Measurements from ENCODE around the gene PPP1CA. TPM values are rescaled to one million over a fixed set of nuclear protein-coding genes. Genes with fewer than 3 reads are reported as not detected.

Gene PPP1CA
- total RNA-seq, 4 donors from 2014 or later = 164 to 216 (median 191) TPM

DNA sequence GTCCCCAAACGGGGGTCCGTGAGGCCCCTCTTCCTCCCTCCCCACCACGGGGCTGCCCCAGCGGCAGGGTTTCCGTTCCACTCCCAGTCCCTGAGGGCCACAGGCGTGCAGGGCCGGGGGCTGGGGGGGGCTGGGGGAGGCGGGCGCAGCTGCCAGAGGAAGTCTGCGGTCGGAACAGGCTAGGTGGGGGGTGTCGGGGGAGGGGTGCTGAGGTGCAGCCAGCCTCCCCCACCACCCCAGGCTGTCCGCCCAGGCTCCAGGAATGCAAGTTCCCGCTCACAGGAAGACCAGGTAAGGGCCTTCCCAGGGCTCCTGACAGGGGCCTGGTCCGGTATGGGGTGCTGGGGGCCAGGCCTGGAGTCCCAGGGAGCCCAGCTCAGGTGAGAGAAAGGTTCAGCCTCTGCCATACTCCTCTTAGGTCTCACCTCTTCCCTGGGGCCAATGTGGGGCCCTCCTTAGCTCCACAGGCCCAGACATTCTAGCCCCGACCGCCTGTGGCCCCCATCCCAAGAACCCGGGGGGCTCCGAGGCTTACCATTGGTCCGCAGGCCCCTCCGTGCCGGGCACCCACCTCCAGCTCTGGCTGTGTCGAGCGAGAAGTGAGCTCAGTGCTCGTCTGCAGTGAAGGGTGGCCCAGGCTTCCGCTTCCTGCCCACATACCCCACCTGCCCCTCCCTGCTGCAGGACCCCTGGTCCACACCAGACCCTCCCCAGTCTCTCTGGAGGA is 35.6 kb upstream of the PPP1CA start, which contains the start of gene PTPRCAP:
TSS of gene PTPRCAP (minus strand) at position 601 of the 727 bp plus-strand sequence. CDS start at position 538, 63 bp downstream.
- WGBS, 2 donors = 89 to 100% methylated on average over 3 to 15 of the region's 26 CpGs
- H3K4me3 ChIP-seq (replicated peaks in 1 of 3) = no peak within 1 kb of the TSS
- H3K27ac ChIP-seq = no peak within 1 kb of the TSS
- peaks cover 5 to 25% of the 10 kb centered on the region in 2 donors for H3K4me1 ChIP-seq
- intact Hi-C loops (cut with DNase I) = no loop called here
- H3K9me3 ChIP-seq = no peaks in the 10 kb centered on the region
- no peak for DNase-seq
- no peaks in the 10 kb centered on the region for H3K27me3 ChIP-seq
- peaks cover 39 to 43% of the 10 kb centered on the region in 2 donors for H3K36me3 ChIP-seq
- no peak for TF ChIP-seq POLR2A (IDR thresholded peaks at IDR 0.05)
- TF ChIP-seq, protein P1, sequence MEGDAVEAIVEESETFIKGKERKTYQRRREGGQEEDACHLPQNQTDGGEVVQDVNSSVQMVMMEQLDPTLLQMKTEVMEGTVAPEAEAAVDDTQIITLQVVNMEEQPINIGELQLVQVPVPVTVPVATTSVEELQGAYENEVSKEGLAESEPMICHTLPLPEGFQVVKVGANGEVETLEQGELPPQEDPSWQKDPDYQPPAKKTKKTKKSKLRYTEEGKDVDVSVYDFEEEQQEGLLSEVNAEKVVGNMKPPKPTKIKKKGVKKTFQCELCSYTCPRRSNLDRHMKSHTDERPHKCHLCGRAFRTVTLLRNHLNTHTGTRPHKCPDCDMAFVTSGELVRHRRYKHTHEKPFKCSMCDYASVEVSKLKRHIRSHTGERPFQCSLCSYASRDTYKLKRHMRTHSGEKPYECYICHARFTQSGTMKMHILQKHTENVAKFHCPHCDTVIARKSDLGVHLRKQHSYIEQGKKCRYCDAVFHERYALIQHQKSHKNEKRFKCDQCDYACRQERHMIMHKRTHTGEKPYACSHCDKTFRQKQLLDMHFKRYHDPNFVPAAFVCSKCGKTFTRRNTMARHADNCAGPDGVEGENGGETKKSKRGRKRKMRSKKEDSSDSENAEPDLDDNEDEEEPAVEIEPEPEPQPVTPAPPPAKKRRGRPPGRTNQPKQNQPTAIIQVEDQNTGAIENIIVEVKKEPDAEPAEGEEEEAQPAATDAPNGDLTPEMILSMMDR (IDR thresholded peaks at IDR 0.05) = no peak

DNA sequence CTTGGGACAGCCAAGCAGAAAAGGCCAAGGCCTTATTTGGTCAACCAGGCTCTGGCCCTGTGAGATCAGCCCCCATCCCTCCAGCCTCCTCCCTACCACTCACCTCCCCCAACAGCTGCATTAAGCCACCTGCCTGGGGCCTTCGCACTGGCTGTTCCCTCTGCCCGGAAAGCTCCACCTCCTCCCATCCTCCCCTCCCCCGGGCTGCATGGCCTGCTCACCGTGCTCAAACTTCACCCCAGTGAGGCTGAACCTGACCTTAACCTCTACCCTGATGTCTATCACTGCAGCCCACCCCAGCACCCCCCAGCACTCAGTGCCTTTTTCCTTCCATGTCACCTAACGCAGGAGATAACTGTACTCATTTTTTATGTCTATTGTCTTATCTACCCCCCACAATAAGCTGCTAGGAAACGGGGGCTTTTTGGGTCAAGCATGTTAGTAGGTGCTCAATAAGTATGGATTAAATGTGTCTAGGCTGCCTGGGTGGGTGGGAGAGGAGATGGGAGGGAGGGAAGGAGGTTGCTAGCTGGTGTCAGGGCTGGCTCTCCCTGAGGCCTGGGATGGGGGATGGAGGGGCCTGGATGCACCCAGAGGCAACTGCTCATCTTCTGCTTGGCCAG is 34.9 kb upstream of the PPP1CA start:
- intact Hi-C loops (cut with DNase I) = no loop called here
- Histone ChIP-seq H3K36me3 (peaks cover 42 to 43% of the 10 kb centered on the region in 2 donors), H3K4me1 (peaks cover 5 to 24% of the 10 kb centered on the region in 2 donors), H3K27ac (no peak overlapping the region), H3K9me3 (no peaks in the 10 kb centered on the region), H3K4me3 (replicated peaks in 1 of 3) (no peak overlapping the region), H3K27me3 (no peaks in the 10 kb centered on the region)
- no peak for TF ChIP-seq POLR2A (IDR thresholded peaks at IDR 0.05)
- TF ChIP-seq, protein P1 (IDR thresholded peaks at IDR 0.05) = no peak
- 65 to 72% methylated on average over 6 of the region's 6 CpGs for WGBS, 2 donors
- DNase-seq = no peak

- H3K27ac ChIP-seq = no peak overlapping the region
- 87 to 95% methylated on average over 14 of the region's 38 CpGs for WGBS, 2 donors
- intact Hi-C loops (cut with DNase I) = no loop called here
- H3K4me3 ChIP-seq (replicated peaks in 1 of 3) = no peak overlapping the region
- peaks cover 5 to 22% of the 10 kb centered on the region in 2 donors for H3K4me1 ChIP-seq
- peaks cover 40 to 46% of the 10 kb centered on the region in 2 donors for H3K36me3 ChIP-seq
- TF ChIP-seq, protein P1 (IDR thresholded peaks at IDR 0.05) = no peak
- TF ChIP-seq POLR2A (IDR thresholded peaks at IDR 0.05) = no peak
- no peak for DNase-seq
- H3K27me3 ChIP-seq = no peaks in the 10 kb centered on the region
- no peaks in the 10 kb centered on the region for H3K9me3 ChIP-seq
Measured at GRCh38 chr11:67435727-67436458, 34.2 kb upstream of the PPP1CA start.

DNA sequence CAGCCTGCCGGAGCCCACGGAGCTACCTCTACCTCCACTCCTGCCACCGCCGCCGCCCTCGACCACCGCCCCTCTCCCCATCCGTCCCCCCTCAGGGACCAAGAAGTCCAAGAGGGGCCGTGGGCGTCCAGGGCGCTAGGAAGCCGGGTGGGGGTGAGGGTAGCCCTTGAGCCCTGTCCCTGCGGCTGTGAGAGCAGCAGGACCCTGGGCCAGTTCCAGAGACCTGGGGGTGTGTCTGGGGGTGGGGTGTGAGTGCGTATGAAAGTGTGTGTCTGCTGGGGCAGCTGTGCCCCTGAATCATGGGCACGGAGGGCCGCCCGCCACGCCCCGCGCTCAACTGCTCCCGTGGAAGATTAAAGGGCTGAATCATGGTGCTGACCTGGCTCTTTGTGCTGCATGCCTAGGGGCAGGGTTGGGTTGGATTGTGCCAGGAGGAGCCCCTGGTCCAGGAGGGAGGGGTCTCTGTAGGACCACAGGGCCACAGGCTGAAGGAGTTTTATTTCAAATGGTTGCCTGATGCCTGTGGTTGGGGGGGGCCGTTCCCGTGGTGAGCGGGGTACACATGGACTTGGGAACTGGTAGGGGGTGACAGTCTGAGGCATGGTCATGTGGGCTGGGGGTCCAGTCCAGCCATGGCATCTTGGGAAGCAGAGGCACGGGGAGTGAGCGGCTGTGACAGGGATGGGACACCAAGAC is 33.5 kb upstream of the PPP1CA start:
- peaks cover 5 to 15% of the 10 kb centered on the region in 2 donors for H3K4me1 ChIP-seq
- DNase-seq = no peak
- intact Hi-C loops (cut with DNase I) = no loop called here
- TF ChIP-seq, protein P1 (IDR thresholded peaks at IDR 0.05) = no peak
- no peak for TF ChIP-seq POLR2A (IDR thresholded peaks at IDR 0.05)
- H3K36me3 ChIP-seq = peaks cover 40 to 41% of the 10 kb centered on the region in 2 donors
- 87 to 90% methylated on average over 9 to 26 of the region's 26 CpGs for WGBS, 2 donors
- no peaks in the 10 kb centered on the region for H3K9me3 ChIP-seq
- no peak overlapping the region for H3K4me3 ChIP-seq (replicated peaks in 1 of 3)
- no peaks in the 10 kb centered on the region for H3K27me3 ChIP-seq
- no peak overlapping the region for H3K27ac ChIP-seq

Measured in thyroid gland (tissue), 4 donors.